ENCODE results near the gene ABI3BP.

ABI3BP gene

GRCh38 chr3:100720426-100720825 is 272.8 kb downstream of the ABI3BP start:
- ATAC-seq (ENCODE audit: low read depth), result no peak
- DNase-seq (ENCODE audit: low spot score), result no peak
- Histone ChIP-seq H3K27me3 (ENCODE audit: insufficient read depth, poor library complexity, severe bottlenecking) (no peaks in the 10 kb centered on the region), H3K4me1 (ENCODE audit: insufficient read depth, poor library complexity, severe bottlenecking) (peaks cover 11% of the 10 kb centered on the region), H3K36me3 (ENCODE audit: low read depth) (peaks cover 100% of the 10 kb centered on the region), H3K9me3 (ENCODE audit: severe bottlenecking) (no peaks in the 10 kb centered on the region), H3K27ac (ENCODE audit: poor library complexity, severe bottlenecking) (no peak overlapping the region), H3K4me3 (ENCODE audit: severe bottlenecking) (no peak overlapping the region)
- no peak for TF ChIP-seq CTCF (IDR thresholded peaks at IDR 0.05; ENCODE audit: poor library complexity, severe bottlenecking)

- DNase-seq (ENCODE audit: low spot score) (no peak), ATAC-seq (ENCODE audit: low read depth) (no peak)
- no peak overlapping the region for H3K4me3 ChIP-seq (ENCODE audit: severe bottlenecking)
- H3K9me3 ChIP-seq (ENCODE audit: severe bottlenecking), result no peaks in the 10 kb centered on the region
- no peak overlapping the region for H3K27ac ChIP-seq (ENCODE audit: poor library complexity, severe bottlenecking)
- TF ChIP-seq CTCF (IDR thresholded peaks at IDR 0.05; ENCODE audit: poor library complexity, severe bottlenecking), result no peak
- H3K36me3 ChIP-seq (ENCODE audit: low read depth), result peaks cover 100% of the 10 kb centered on the region
- peaks cover 11% of the 10 kb centered on the region for H3K4me1 ChIP-seq (ENCODE audit: insufficient read depth, poor library complexity, severe bottlenecking)
- H3K27me3 ChIP-seq (ENCODE audit: insufficient read depth, poor library complexity, severe bottlenecking), result no peaks in the 10 kb centered on the region
These were observed 274.1 kb downstream of the ABI3BP start for GRCh38 chr3:100719136-100719535.

GRCh38 chr3:100717637-100718487 is 275.4 kb downstream of the ABI3BP start:
- peaks cover 10% of the 10 kb centered on the region for H3K4me1 ChIP-seq (ENCODE audit: insufficient read depth, poor library complexity, severe bottlenecking)
- no peak for TF ChIP-seq CTCF (IDR thresholded peaks at IDR 0.05; ENCODE audit: poor library complexity, severe bottlenecking)
- DNase-seq (ENCODE audit: low spot score), result no peak
- no peak overlapping the region for H3K4me3 ChIP-seq (ENCODE audit: severe bottlenecking)
- no peak for ATAC-seq (ENCODE audit: low read depth)
- H3K9me3 ChIP-seq (ENCODE audit: severe bottlenecking), result no peaks in the 10 kb centered on the region
- H3K36me3 ChIP-seq (ENCODE audit: low read depth), result peaks cover 100% of the 10 kb centered on the region
- no peaks in the 10 kb centered on the region for H3K27me3 ChIP-seq (ENCODE audit: insufficient read depth, poor library complexity, severe bottlenecking)
- no peak overlapping the region for H3K27ac ChIP-seq (ENCODE audit: poor library complexity, severe bottlenecking)

GRCh38 chr3:100717063-100717462 is 276.2 kb downstream of the ABI3BP start:
- no peaks in the 10 kb centered on the region for H3K9me3 ChIP-seq (ENCODE audit: severe bottlenecking)
- DNase-seq (ENCODE audit: low spot score), result no peak
- ATAC-seq (ENCODE audit: low read depth), result no peak
- no peaks in the 10 kb centered on the region for H3K27me3 ChIP-seq (ENCODE audit: insufficient read depth, poor library complexity, severe bottlenecking)
- H3K36me3 ChIP-seq (ENCODE audit: low read depth), result peaks cover 100% of the 10 kb centered on the region
- no peak for TF ChIP-seq CTCF (IDR thresholded peaks at IDR 0.05; ENCODE audit: poor library complexity, severe bottlenecking)
- no peak overlapping the region for H3K27ac ChIP-seq (ENCODE audit: poor library complexity, severe bottlenecking)
- H3K4me3 ChIP-seq (ENCODE audit: severe bottlenecking), result no peak overlapping the region
- peaks cover 17% of the 10 kb centered on the region for H3K4me1 ChIP-seq (ENCODE audit: insufficient read depth, poor library complexity, severe bottlenecking)

- H3K4me1 ChIP-seq (ENCODE audit: insufficient read depth, poor library complexity, severe bottlenecking), result peaks cover 20% of the 10 kb centered on the region
- no peak overlapping the region for H3K4me3 ChIP-seq (ENCODE audit: severe bottlenecking)
- no peaks in the 10 kb centered on the region for H3K9me3 ChIP-seq (ENCODE audit: severe bottlenecking)
- DNase-seq (ENCODE audit: low spot score) (no peak), ATAC-seq (ENCODE audit: low read depth) (no peak)
- TF ChIP-seq CTCF (IDR thresholded peaks at IDR 0.05; ENCODE audit: poor library complexity, severe bottlenecking), result no peak
- H3K27me3 ChIP-seq (ENCODE audit: insufficient read depth, poor library complexity, severe bottlenecking), result no peaks in the 10 kb centered on the region
- H3K27ac ChIP-seq (ENCODE audit: poor library complexity, severe bottlenecking), result no peak overlapping the region
- peaks cover 96% of the 10 kb centered on the region for H3K36me3 ChIP-seq (ENCODE audit: low read depth)
These were observed 278.0 kb downstream of the ABI3BP start for GRCh38 chr3:100715176-100715575.

Measured in RWPE2 (cell line).